K562 (cell line): ENCODE data around the gene TMEM143. TPM values are rescaled to one million over a fixed set of nuclear protein-coding genes. Genes with fewer than 3 reads are reported as not detected.

Experiments used
- CBX3 ChIP-seq, 2 experiments: IDR thresholded peaks; 1 replicate in 1 of 2; 2 replicates in 1 of 2; pipeline ENCODE4 v1.6.1; 2012; ENCODE audit warnings: inconsistent platforms in 2 of 2, low read length in 2 of 2, borderline replicate concordance in 1 of 2, control low read depth in 1 of 2
- EZH2 ChIP-seq: IDR thresholded peaks from 2 replicates; pipeline ENCODE4 v1.6.1; 2012; ENCODE audit warnings: low read depth, mild to moderate bottlenecking, inconsistent platforms, low read length, borderline replicate concordance
- FOXJ2 ChIP-seq: fragments of 200-800 bp; sonication (Bioruptor generic); IDR thresholded peaks from 2 replicates; pipeline ENCODE4 v1.6.1; 2016; ENCODE audit warnings: missing genetic modification characterization, missing compliant biosample characterization
- HDAC1 ChIP-seq, 2 experiments: fragments of 450-650 bp; IDR thresholded peaks; 2 replicates each; pipeline ENCODE4 v1.6.1; 2016 to 2017; ENCODE audit warnings: inconsistent platforms in 1 of 2, mild to moderate bottlenecking in 1 of 2, moderate library complexity in 1 of 2
- KDM5B ChIP-seq: fragments of 200-600 bp; sonication (generic); IDR thresholded peaks from 2 replicates; pipeline ENCODE4 v1.6.1; 2012; ENCODE audit warnings: low read depth, mild to moderate bottlenecking, moderate library complexity, low read length, control low read depth, inconsistent platforms; ENCODE audit not compliant: insufficient replicate concordance
- MCM2 ChIP-seq: fragments of 450-650 bp; IDR thresholded peaks from 2 replicates; pipeline ENCODE4 v1.6.1; 2017; ENCODE audit warnings: low read depth, mild to moderate bottlenecking
- PHF8 ChIP-seq: fragments of 200-600 bp; sonication (generic); IDR thresholded peaks from 2 replicates; pipeline ENCODE4 v1.6.1; 2012; ENCODE audit warnings: mixed run types, mild to moderate bottlenecking, inconsistent platforms, low read length, moderate library complexity, borderline replicate concordance
- POLR2AphosphoS5 ChIP-seq: IDR thresholded peaks from 2 replicates; pipeline ENCODE4 v1.6.1; 2011; ENCODE audit warnings: mild to moderate bottlenecking, low read depth, low read length, moderate library complexity; ENCODE audit not compliant: control insufficient read depth, insufficient read depth
- SMAD4 ChIP-seq: fragments of 250-450 bp; sonication (Bioruptor Pico); conservative IDR thresholded peaks from 2 replicates; pipeline ENCODE4 v1.8.0; 2021; ENCODE audit warnings: inconsistent platforms, mild to moderate bottlenecking, moderate library complexity
- SMARCE1 ChIP-seq: fragments of 450-650 bp; IDR thresholded peaks from 2 replicates; pipeline ENCODE4 v1.7.1; 2016; ENCODE audit warnings: mild to moderate bottlenecking
- THRAP3 ChIP-seq: fragments of 450-650 bp; IDR thresholded peaks from 2 replicates; pipeline ENCODE4 v1.6.1; 2016; ENCODE audit warnings: mild to moderate bottlenecking, inconsistent platforms, borderline replicate concordance
- VEZF1 ChIP-seq: fragments of 200-800 bp; sonication (Bioruptor generic); IDR thresholded peaks from 2 replicates; pipeline ENCODE4 v1.6.1; 2017; ENCODE audit warnings: missing genetic modification characterization, missing compliant biosample characterization
- ZBTB11 ChIP-seq, 3 experiments: fragments of 200-800 bp in 1 of 3; fragments of 250-450 bp in 1 of 3; fragments of 450-650 bp in 1 of 3; sonication (Bioruptor Pico) in 1 of 3; sonication (Bioruptor generic) in 1 of 3; formaldehyde crosslinking in 1 of 3; IDR thresholded peaks; 2 replicates each; pipeline versions ENCODE4 v1.6.1 to v1.8.0; 2016 to 2022; ENCODE audit warnings: mild to moderate bottlenecking in 2 of 3, missing genetic modification characterization in 2 of 3, missing compliant biosample characterization in 1 of 3, moderate library complexity in 1 of 3
- ZMIZ1 ChIP-seq, 2 experiments: fragments of 150-350 bp in 1 of 2; IDR thresholded peaks; 2 replicates each; pipeline ENCODE4 v1.6.1; 2012 to 2016; ENCODE audit warnings: low read depth in 2 of 2, low read length in 2 of 2, mild to moderate bottlenecking in 1 of 2, moderate library complexity in 1 of 2
- ZNF197 ChIP-seq: fragments of 200-800 bp; sonication (Bioruptor generic); IDR thresholded peaks from 2 replicates; pipeline ENCODE4 v1.6.1; 2016; ENCODE audit warnings: low read depth, missing genetic modification characterization, missing compliant biosample characterization
- ZNF785 ChIP-seq: fragments of 250-450 bp; sonication (Bioruptor Pico); IDR thresholded peaks from 2 replicates; pipeline ENCODE4 v1.4.0; 2020; ENCODE audit warnings: mild to moderate bottlenecking
- ZNF830 ChIP-seq: fragments of 250-450 bp; sonication (Bioruptor Pico); IDR thresholded peaks from 2 replicates; pipeline ENCODE4 v1.5.0; 2021; ENCODE audit warnings: mild to moderate bottlenecking
- polyA plus RNA-seq, 8 experiments: library from polyadenylated mRNA; depleted of rRNA in 4 of 8; stranded (reverse) in 5 of 8; unstranded in 3 of 8; fragments of >200 nt; fragmentation: Nextera tagmentation in 2 of 8; fragmentation: Illumina TruSeq in 1 of 8; extraction: Ambion mirVana in 2 of 8; extraction: Trizol in 1 of 8; gene quantifications; 2 replicates each; pipeline versions ENCODE4 v1.2.1 to v1.2.3, GENCODE V29; 2011 to 2014; ENCODE audit warnings: inconsistent platforms in 1 of 8, missing spikeins in 1 of 8
- total RNA-seq, 7 experiments: library from RNA; depleted of rRNA in 6 of 7; stranded (reverse); fragments of >200 nt in 6 of 7; fragmentation: Illumina TruSeq in 2 of 7; extraction: Trizol in 2 of 7; gene quantifications; 2 replicates each; pipeline versions ENCODE4 v1.2.1 to v1.2.3, GENCODE V29; 2011 to 2021; ENCODE audit warnings: low replicate concordance in 1 of 7

Gene TMEM143
- total and polyA plus RNA-seq, 9 of the 15 experiments (the other 6 are each of a cell fraction or from before 2014, with no cell fraction given) = 0.66 to 8.8 (median 4.3) TPM

GRCh38 chr19:48333467-48334384 is 30.0 kb downstream of the TMEM143 start (continued):
- TF ChIP-seq KDM5B (peak; percentile 19), ZBTB11 (CRISPR knock-in tag; IDR thresholded peaks at IDR 0.05) (peak in 1 of 3 experiments; percentile 52; a peak in 1 of 6 replicates), CBX3 (IDR thresholded peaks at IDR 0.05; ENCODE audit: borderline replicate concordance in 1 of 2, low read length in 2 of 2) (peak in 1 of 2 experiments; percentile 60; a peak in 1 of 3 replicates), PHF8 (peak; percentile 25; the same call in 1 of the 2 replicates), SMARCE1 (0 out of 2 replicates have a peak, but pooled peaks have one; percentile 22), HDAC1 (IDR thresholded peaks at IDR 0.05) (peak in 1 of 2 experiments; percentile 70; a peak in 2 of 4 replicates), MCM2 (no peak), EZH2 (no peak), FOXJ2 (no peak), SMAD4 (CRISPR knock-in tag) (peak; percentile 39), ZNF785 (CRISPR knock-in tag) (no peak), ZMIZ1 (IDR thresholded peaks at IDR 0.05; ENCODE audit: low read depth in 2 of 2, low read length in 2 of 2) (no peak), ZNF830 (CRISPR knock-in tag) (peak; percentile 53), THRAP3 (0 out of 2 replicates have a peak, but pooled peaks have one; percentile 55), VEZF1 (CRISPR knock-in tag) (peak; percentile 82), ZNF197 (CRISPR knock-in tag) (peak; percentile 69; the same call in 1 of the 2 replicates), POLR2AphosphoS5 (peak; percentile 47; the same call in 1 of the 2 replicates)
